Right renal pelvis (tissue), 4 donors: ENCODE results near the gene TFEB. TPM values are rescaled to one million over a fixed set of nuclear protein-coding genes. Genes with fewer than 3 reads are reported as not detected.

Experiments
- DNase-seq, 4 donors: peaks; one replicate each; pipeline ENCODE4 v3.0.0-alpha.2; 2013; ENCODE audit warnings: low read depth in 4 of 4, low spot score in 3 of 4, missing footprints in 1 of 4
- polyA plus RNA-seq, 4 donors: library from polyadenylated mRNA; unstranded; fragments of 120-200 nt; gene quantifications; one replicate each; pipeline ENCODE4 v1.2.1, GENCODE V29; 2013; ENCODE audit not compliant: insufficient read length in 4 of 4

Gene TFEB
- polyA plus RNA-seq: 10 to 100 TPM in 2 of 4 donors, 1 to 10 TPM in 2; 9.4 to 11.7 (median 10.5) TPM

GRCh38 chr6:41735427-41736185 lies at the start of gene TFEB:
Gene TFEB, minus strand, starts transcription at chr6:41735608. Its CDS starts 44,395 bp downstream, at chr6:41691213.
- peak; percentile 83 to 88 (median 86) for DNase-seq

- no peak for DNase-seq
Observed at GRCh38 chr6:41784581-41785171, 49.3 kb upstream of the TFEB start.

GRCh38 chr6:41783106-41783780 lies 47.8 kb upstream of the TFEB start:
- no peak for DNase-seq

- DNase-seq: no peak
Observed at GRCh38 chr6:41781366-41781730, 45.9 kb upstream of the TFEB start.

- no peak for DNase-seq
Observed at GRCh38 chr6:41780551-41781365, 45.4 kb upstream of the TFEB start, which contains the start of gene PRICKLE4. Gene PRICKLE4, plus strand, starts transcription at chr6:41780782. Its CDS starts 2,692 bp downstream, at chr6:41783474.

- peak; percentile 90 to 98 (median 93) for DNase-seq
Observed at GRCh38 chr6:41779788-41780550, 44.6 kb upstream of the TFEB start, which contains the start of gene FRS3. Gene FRS3, minus strand, starts transcription at chr6:41779900. Its CDS starts 2,913 bp downstream, at chr6:41776987.

GRCh38 chr6:41779336-41779735 lies 43.9 kb upstream of the TFEB start:
- no peak for DNase-seq

GRCh38 chr6:41778895-41779294 lies 43.5 kb upstream of the TFEB start:
- DNase-seq: no peak

GRCh38 chr6:41777551-41778285 lies 42.3 kb upstream of the TFEB start:
- DNase-seq: no peak

GRCh38 chr6:41775293-41775882 lies 40.0 kb upstream of the TFEB start:
- DNase-seq: no peak

- no peak for DNase-seq
Observed at GRCh38 chr6:41774841-41775240, 39.4 kb upstream of the TFEB start.

- no peak for DNase-seq
Observed at GRCh38 chr6:41771058-41771983, 35.9 kb upstream of the TFEB start.

- no peak for DNase-seq
Observed at GRCh38 chr6:41770381-41771057, 35.1 kb upstream of the TFEB start.

- no peak for DNase-seq
Observed at GRCh38 chr6:41769376-41769775, 34.0 kb upstream of the TFEB start.

- DNase-seq: no peak
Observed at GRCh38 chr6:41768545-41769308, 33.3 kb upstream of the TFEB start.

GRCh38 chr6:41767112-41767833 lies 31.9 kb upstream of the TFEB start:
- DNase-seq: no peak
